WTC11 (cell line): ENCODE results near the gene MTA1.

Experiments
- ARID4B ChIP-seq: sonication (generic); formaldehyde crosslinking; IDR thresholded peaks from 2 replicates; pipeline ENCODE4 v1.8.0; 2023; ENCODE audit warnings: missing genetic modification reagents, mild to moderate bottlenecking, borderline replicate concordance
- ESRRA ChIP-seq: sonication (generic); formaldehyde crosslinking; IDR thresholded peaks from 2 replicates; pipeline ENCODE4 v1.8.1; 2022; ENCODE audit warnings: mild to moderate bottlenecking, missing genetic modification reagents, borderline replicate concordance
- ETV6 ChIP-seq: sonication (generic); formaldehyde crosslinking; IDR thresholded peaks from 2 replicates; pipeline ENCODE4 v1.8.1; 2022; ENCODE audit warnings: mild to moderate bottlenecking, missing genetic modification reagents
- FOXJ3 ChIP-seq: sonication (generic); formaldehyde crosslinking; IDR thresholded peaks from 2 replicates; pipeline ENCODE4 v1.9.0; 2021; ENCODE audit warnings: missing genetic modification reagents, mild to moderate bottlenecking, borderline replicate concordance
- RELA ChIP-seq: sonication (generic); formaldehyde crosslinking; IDR thresholded peaks from 2 replicates; pipeline ENCODE4 v1.8.1; 2022; ENCODE audit warnings: missing genetic modification reagents, mild to moderate bottlenecking, borderline replicate concordance
- RORB ChIP-seq: fragments of 250-450 bp; sonication (Bioruptor Pico); IDR thresholded peaks from 2 replicates; pipeline ENCODE4 v1.9.0; 2021; ENCODE audit warnings: mild to moderate bottlenecking
- TEAD4 ChIP-seq: sonication (generic); formaldehyde crosslinking; IDR thresholded peaks from 2 replicates; pipeline ENCODE4 v1.8.0; 2022; ENCODE audit warnings: mild to moderate bottlenecking, missing genetic modification reagents
- TF ChIP-seq, protein P1 (sequence below): fragments of 200-600 bp; IDR thresholded peaks from 2 replicates; pipeline ENCODE4 v1.8.0; 2022; ENCODE audit warnings: antibody characterized with exemption
- TF ChIP-seq, protein P2 (sequence below): sonication (generic); formaldehyde crosslinking; IDR thresholded peaks from 2 replicates; pipeline ENCODE4 v1.8.0; 2022; ENCODE audit warnings: mild to moderate bottlenecking, missing genetic modification reagents
- TF ChIP-seq, protein P3 (sequence below): sonication (generic); formaldehyde crosslinking; IDR thresholded peaks from 2 replicates; pipeline ENCODE4 v1.8.0; 2022; ENCODE audit warnings: mild to moderate bottlenecking, missing genetic modification reagents
- TF ChIP-seq, protein P4 (sequence below): sonication (generic); formaldehyde crosslinking; IDR thresholded peaks from 2 replicates; pipeline ENCODE4 v1.8.1; 2022; ENCODE audit warnings: missing genetic modification reagents, borderline replicate concordance

DNA sequence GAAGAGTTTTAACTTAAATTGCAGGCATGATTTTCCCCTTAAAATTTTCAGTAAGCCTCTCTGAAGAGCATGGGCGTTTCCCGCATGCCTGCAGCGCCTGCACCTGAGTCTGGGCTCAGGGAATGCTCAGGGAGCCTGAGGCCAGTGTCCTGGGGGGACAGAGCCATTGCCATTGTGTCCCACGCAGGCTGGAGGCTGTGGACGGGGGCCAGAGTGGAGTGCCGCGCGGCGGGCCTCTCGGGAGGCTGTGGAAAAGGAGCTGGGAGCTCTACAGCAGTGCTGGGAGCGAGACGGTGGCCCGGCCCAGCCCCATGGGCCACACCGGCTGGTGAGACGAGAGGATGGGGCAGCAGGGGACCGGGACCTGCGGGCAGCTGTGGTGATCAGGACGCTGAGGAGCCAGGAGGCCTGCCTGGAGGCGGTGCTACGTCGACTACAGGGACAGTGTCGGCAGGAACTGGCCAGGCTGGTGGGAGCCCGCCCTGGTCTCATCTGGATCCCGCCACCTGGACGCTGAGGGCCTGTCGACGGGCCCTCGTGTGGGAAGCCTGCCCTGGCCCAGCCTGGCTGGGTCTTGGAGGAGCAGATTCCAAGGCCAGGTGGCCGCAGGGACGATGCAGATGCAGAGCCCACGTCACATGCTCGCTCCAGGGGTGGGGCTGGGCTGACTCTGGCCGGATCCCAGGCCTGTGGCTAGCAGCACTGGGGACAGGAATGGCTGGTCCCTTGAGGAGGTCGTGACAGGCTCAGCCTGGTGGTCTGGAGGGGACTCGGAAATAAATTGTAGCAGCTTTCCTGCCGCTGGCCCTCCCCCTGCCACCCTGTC is 79.0 kb downstream of the MTA1 start:
- TF ChIP-seq, protein P1, sequence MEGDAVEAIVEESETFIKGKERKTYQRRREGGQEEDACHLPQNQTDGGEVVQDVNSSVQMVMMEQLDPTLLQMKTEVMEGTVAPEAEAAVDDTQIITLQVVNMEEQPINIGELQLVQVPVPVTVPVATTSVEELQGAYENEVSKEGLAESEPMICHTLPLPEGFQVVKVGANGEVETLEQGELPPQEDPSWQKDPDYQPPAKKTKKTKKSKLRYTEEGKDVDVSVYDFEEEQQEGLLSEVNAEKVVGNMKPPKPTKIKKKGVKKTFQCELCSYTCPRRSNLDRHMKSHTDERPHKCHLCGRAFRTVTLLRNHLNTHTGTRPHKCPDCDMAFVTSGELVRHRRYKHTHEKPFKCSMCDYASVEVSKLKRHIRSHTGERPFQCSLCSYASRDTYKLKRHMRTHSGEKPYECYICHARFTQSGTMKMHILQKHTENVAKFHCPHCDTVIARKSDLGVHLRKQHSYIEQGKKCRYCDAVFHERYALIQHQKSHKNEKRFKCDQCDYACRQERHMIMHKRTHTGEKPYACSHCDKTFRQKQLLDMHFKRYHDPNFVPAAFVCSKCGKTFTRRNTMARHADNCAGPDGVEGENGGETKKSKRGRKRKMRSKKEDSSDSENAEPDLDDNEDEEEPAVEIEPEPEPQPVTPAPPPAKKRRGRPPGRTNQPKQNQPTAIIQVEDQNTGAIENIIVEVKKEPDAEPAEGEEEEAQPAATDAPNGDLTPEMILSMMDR = no peak
- TF ChIP-seq RORB (CRISPR knock-in tag) = no peak
- no peak for TF ChIP-seq TEAD4 (CRISPR knock-in tag)
- no peak for TF ChIP-seq ESRRA (CRISPR knock-in tag)
- TF ChIP-seq, protein P2, sequence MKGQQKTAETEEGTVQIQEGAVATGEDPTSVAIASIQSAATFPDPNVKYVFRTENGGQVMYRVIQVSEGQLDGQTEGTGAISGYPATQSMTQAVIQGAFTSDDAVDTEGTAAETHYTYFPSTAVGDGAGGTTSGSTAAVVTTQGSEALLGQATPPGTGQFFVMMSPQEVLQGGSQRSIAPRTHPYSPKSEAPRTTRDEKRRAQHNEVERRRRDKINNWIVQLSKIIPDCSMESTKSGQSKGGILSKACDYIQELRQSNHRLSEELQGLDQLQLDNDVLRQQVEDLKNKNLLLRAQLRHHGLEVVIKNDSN (CRISPR knock-in tag) = no peak
- TF ChIP-seq, protein P3, sequence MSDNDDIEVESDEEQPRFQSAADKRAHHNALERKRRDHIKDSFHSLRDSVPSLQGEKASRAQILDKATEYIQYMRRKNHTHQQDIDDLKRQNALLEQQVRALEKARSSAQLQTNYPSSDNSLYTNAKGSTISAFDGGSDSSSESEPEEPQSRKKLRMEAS (CRISPR knock-in tag) = no peak
- no peak for TF ChIP-seq FOXJ3
- no peak for TF ChIP-seq ARID4B (CRISPR knock-in tag)
- TF ChIP-seq RELA (CRISPR knock-in tag) = no peak
- TF ChIP-seq, protein P4, sequence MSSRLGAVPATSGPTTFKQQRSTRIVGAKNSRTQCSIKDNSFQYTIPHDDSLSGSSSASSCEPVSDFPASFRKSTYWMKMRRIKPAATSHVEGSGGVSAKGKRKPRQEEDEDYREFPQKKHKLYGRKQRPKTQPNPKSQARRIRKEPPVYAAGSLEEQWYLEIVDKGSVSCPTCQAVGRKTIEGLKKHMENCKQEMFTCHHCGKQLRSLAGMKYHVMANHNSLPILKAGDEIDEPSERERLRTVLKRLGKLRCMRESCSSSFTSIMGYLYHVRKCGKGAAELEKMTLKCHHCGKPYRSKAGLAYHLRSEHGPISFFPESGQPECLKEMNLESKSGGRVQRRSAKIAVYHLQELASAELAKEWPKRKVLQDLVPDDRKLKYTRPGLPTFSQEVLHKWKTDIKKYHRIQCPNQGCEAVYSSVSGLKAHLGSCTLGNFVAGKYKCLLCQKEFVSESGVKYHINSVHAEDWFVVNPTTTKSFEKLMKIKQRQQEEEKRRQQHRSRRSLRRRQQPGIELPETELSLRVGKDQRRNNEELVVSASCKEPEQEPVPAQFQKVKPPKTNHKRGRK (CRISPR knock-in tag) = no peak
- no peak for TF ChIP-seq ETV6 (CRISPR knock-in tag)
